AG20443 (cell line): ENCODE data around the gene ZNF695.
"Not testable (repeated sequence)": the region's sequence is repeated elsewhere in the genome, so short reads cannot be mapped to it uniquely, and the experiment has no call there.

Experiments used
- DNase-seq: peaks from one replicate; pipeline ENCODE4 v3.0.0; 2012; ENCODE audit warnings: low spot score, mixed read lengths

ZNF695 gene

DNA sequence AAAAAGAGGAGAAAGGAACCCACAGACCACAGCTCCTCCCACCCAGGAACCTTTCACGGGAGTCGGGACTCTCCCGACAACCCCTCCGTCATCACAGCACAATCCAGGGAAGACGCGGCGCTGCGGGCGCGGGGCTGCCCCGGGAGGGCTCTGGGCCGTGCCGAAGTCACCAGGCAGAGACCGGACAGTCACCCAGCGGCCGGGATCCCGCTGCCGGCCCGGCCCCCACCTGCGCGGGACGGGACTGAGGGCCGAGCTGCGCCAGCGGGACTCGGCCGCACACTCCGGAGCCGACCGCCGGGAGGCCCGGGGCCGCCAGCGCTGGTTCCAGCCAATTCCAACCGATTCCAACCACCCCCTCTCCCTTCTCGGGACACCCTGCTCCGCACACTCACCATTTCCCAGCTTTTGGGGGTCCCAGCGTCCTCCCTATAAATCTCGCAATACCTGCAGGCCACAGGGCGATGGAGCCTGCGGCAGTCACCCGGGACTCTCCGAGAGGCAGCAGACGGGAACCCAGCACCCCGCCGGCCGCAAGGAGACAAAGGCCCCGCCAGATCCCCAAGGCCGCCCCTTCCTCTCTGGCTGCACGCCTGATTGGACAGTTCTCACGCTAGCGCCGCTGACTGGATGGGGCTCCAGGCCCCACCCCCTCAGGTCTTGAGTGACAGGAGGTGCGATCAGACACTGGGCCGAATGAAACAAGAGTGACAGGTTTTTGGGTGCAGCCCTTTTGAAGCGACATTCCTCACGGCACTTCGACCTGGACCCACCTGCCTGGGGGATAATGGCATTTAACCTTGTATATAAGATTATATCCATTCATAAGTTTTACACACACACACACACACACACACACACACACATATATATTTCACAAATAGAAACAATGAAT, at the start of gene ZNF695:
Gene ZNF695 (minus strand): TSS at position 547 of the 895 bp plus-strand sequence. CDS start 149 bp downstream, at position 398.
- DNase-seq: peak; percentile 96

GRCh38 chr1:247056071-247056470, 48.2 kb upstream of the ZNF695 start:
- DNase-seq: no peak

- DNase-seq: no peak
These were observed 47.1 kb upstream of the ZNF695 start for GRCh38 chr1:247054992-247055415.

DNA sequence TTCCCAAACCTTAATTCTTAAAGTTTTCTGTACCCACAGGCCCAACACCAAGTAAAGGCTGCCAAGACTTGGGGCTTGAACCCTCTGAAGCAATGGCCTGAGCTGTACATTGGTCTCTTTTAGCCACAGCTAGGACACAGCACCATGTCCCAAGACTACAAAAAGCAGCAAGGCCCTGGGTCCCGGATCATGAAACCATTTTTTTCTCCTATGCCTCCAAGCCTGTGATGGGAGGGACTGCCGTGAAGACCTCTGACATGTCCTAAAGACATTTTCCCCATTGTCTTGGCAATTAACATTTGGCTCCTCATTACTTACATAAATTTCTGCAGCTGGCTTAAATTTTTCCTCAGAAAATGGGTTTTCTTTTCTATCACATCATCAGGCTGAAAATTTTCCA, 39.8 kb upstream of the ZNF695 start:
- no peak for DNase-seq

- no peak for DNase-seq
These were observed 39.4 kb upstream of the ZNF695 start for GRCh38 chr1:247047260-247047659.

GRCh38 chr1:247043406-247043805, 35.5 kb upstream of the ZNF695 start:
- no peak for DNase-seq

DNA sequence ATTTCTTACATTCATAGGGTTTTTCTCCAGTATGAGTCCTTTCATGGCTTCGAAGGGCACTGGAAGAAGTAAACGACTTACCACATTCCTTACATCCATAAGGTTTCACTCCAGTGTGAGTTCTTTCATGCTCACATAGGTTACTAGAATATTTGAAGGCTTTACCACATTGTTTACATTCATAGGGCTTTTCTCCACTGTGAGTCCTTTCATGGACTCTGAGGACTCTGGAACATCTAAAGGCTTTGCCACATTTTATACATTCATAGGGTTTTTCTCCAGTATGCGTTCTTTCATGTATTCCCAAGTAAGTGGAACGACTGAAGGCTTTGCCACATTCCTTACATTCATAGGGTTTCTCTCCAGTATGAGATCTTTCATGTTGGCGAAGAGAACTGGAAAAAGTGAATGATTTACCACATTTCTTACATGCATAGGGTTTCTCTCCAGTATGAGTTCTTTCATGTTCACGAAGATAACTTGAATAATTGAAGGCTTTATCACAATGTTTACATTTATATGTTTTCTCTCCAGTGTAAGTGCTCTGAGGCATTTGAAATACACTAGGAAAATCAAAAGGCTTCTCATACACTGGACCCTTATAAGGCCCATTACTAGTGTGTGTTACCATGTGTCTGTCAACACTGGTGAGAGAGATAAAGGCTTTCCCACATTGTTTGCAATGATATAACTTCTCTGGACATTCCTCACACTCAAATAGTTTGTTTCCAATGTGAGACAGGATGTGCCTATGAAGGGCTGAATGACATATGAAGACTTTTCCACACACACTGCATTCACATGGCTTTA, 29.9 kb upstream of the ZNF695 start:
- no peak for DNase-seq

DNA sequence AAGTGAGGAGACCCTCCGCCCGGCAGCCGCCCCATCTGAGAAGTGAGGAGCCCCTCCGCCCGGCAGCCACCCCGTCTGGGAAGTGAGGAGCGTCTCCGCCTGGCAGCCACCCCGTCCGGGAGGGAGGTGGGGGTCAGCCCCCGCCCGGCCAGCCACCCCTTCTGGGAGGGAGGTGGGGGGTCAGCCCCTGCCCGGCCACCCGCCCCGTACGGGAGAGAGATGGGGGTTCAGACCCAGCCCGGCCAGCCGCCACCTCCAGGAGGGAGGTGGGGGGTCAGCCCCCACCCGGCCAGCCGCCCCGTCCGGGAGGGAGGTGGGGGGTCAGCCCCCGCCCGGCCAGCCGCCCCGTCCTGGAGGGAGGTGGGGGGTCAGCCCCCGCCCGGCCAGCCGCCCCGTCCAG, 24.4 kb upstream of the ZNF695 start:
- not testable (repeated sequence) for DNase-seq

GRCh38 chr1:247024658-247025057, 16.8 kb upstream of the ZNF695 start:
- not testable (repeated sequence) for DNase-seq

- no peak for DNase-seq
These were observed 5.5 kb upstream of the ZNF695 start for GRCh38 chr1:247013391-247013790.

GRCh38 chr1:247008406-247008799, 546 bp upstream of the ZNF695 start:
- no peak for DNase-seq

DNA sequence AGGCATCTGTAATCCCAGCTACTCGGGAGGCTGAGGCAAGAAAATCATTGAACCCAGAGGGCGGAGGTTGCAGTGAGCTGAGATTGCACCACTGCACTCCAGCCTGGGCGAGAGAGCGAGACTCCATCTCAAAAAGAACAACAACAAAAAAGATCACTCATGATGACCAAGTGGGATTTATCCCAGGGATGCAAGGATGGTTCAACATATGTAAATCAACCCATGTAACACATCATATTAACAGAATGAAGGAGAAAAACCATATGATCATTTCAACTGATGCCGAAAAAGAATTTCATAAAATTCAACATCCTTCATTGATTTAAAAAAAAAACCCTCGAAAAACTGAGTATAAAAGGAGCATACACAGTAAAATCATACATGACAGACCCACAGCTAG, 3.8 kb downstream of the ZNF695 start:
- not testable (repeated sequence) for DNase-seq

- DNase-seq: no peak
These were observed 18.0 kb downstream of the ZNF695 start for GRCh38 chr1:246989901-246990300.

- no peak for DNase-seq
These were observed 19.5 kb downstream of the ZNF695 start for GRCh38 chr1:246988316-246988715.

DNA sequence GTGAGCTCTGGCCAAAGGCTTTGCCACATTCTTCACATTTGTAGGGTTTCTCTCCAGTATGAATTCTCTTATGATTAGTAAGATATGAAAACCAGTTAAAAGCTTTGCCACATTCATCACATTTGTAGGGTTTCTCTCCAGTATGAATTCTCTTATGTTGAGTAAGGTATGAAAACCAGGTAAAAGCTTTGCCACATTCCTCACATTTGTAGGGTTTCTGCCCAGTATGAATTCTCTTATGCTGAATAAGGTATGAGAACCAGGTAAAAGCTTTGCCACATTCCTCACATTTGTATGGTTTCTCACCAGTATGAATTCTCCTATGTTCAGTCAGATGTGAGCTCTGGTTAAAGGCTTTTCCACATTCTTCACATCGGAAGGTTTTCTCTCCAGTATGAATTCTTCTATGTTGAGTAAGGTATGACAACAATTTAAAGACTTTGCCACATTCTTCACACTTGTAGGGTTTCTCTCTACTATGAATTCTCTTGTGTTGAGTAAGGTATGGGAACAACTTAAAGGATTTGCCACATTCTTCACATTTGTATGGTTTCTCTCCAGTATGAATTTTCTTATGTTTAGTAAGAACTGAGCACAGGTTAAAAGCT, 20.7 kb downstream of the ZNF695 start:
- no peak for DNase-seq

- no peak for DNase-seq
These were observed 29.1 kb downstream of the ZNF695 start for GRCh38 chr1:246978785-246979184.

DNA sequence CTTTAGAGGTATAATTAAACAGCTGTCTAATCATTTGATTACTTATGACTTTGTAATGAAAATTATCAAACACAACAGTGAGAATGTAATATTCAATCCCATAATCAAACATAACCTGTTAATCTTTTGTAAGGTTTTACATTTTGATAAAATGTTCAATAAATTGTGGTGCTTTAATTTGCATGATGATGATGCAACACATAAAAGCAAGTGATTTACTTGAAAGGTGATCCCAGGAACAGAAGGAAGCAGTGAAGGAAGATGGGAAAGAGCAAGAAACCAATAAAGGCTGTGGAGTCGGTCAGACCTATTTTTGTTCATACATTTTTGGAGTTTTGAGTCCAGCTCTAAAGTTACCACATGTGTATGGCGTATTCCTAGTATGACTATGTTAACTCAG, 29.6 kb downstream of the ZNF695 start:
- no peak for DNase-seq

GRCh38 chr1:246971969-246972368, 35.9 kb downstream of the ZNF695 start:
- DNase-seq: no peak

DNA sequence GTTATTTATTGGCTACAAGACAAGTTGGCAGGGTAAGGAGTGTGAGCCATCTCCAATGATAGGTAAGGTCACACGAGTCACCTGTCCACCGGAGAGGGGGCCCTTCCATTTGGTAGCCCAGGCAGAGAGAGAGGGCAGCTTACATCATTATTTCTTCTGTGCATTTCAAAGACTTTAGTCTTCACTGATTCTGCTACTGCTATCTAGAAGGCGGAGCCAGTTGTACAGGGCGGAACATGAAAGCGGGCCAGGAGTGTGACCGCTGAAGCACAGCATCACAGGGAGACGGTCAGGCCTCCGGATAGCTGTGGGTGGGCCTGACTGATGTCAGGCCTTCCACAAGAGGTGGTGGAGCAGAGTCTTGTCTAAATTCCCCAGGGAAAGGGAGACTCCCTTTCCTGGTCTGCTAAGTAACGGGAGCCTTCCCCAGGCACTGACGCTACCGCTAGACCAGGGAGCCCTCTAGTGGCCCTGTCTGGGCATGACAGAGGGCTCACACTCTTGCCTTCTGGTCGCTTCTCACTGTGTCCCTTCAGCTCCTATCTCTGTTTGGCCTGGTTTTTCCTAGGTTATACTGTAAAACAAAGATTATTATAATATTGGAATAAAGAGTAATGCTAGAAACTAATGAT, 36.7 kb downstream of the ZNF695 start:
- DNase-seq: no peak

DNA sequence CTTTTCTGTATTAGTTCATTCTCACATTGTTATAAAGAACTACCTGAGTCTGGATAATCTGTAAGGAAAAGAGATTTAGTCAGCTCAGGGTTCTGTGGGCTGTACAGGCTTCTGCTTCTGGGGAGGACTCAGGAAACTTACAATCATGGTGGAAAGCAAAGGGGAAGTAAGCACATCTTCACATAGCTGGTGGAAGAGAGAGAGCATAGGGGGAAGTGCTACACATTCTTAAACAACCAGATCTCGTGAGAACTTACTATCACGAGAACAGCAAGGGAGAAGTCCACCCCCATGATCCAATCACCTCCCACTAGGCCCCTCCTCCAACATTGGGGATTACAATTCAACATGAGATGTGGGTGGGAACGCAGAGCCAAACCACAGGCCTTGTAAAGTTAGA, 38.2 kb downstream of the ZNF695 start:
- DNase-seq: no peak

GRCh38 chr1:246966502-246966901, 41.4 kb downstream of the ZNF695 start:
- DNase-seq: no peak
